Umbilical cord (tissue), 2 donors: Measurements from ENCODE around the gene CCDC43. TPM values are rescaled to one million over a fixed set of nuclear protein-coding genes. Genes with fewer than 3 reads are reported as not detected.
"Not testable (repeated sequence)": the region's sequence is repeated elsewhere in the genome, so short reads cannot be mapped to it uniquely, and the experiment has no call there.

Experiments
- DNase-seq: peaks from one replicate; pipeline ENCODE4 v3.0.0-alpha.2; 2015; ENCODE audit warnings: low spot score
- total RNA-seq: library from RNA; depleted of rRNA; stranded (reverse); fragments of >200 nt; gene quantifications from one replicate; pipeline ENCODE4 v1.2.3, GENCODE V29; 2014; ENCODE audit warnings: low replicate concordance; ENCODE audit not compliant: insufficient read depth

CCDC43 gene
- total RNA-seq, 1 donor from 2014 or later, result 31.1 TPM

DNA sequence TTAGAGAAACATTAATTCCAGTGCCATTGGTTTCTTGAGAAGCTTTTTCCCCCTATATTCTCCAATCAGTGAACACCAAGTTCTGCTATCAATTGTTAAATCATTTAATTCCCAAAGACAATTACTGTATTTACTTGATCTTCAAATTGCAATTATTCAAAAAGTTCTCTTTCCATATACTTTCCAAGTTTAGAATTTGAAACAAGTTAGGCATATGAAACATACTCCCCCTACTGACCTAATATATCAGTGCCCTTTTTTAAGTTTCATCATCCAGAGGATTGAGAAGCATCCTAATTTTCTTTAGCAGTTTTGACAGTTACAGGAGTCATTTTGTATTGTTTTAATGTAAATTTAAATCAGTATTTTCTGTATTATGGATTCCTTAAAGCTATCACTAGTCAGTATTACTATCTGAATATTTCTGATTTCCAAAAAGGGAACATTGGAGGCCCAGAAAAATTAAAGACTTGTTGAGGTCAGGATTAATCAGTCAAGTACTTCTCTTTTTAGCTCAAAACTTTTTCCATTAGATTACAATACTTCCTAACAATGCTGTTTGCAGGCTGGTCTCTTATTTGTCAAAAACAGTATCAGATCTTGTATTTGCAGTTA is 17.0 kb downstream of the CCDC43 start:
- DNase-seq, result peak; percentile 25

DNA sequence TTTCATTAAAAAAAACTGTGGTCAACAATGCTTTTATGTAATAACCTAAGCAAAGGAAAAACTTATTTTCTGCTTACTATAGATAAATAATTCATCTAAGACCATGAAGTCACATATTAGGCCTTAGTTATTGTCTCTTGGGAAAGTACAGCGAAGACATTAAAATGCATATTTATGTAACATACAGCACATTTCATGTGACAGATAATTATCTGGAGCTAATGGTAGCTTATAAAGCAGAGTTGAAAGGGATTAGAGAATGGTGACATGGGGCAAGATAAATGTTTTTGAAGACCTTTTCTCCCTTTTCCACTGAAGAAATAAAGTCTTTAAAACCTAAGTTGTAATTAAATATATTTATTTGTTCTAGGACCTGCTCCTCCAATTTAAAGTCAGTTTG is 23.6 kb downstream of the CCDC43 start:
- DNase-seq, result no peak

DNA sequence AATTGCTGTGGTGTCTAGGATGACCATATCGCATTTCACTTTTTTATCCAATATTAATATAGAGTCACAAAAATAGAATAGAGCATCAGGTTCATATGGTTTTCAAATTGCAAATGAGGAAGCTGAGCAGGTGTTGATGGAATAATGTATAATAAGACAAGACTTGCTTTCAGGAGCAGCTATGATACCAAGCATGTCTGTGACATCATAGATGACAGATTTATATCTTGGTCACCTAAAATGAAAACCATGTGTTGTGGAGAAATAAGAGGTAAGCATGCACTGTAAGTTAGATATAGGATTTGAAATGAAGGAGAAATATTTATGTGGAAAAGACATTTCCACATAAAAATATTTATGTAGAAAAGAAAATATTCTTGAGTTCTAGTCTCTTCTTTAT is 24.7 kb downstream of the CCDC43 start:
- no peak for DNase-seq

DNA sequence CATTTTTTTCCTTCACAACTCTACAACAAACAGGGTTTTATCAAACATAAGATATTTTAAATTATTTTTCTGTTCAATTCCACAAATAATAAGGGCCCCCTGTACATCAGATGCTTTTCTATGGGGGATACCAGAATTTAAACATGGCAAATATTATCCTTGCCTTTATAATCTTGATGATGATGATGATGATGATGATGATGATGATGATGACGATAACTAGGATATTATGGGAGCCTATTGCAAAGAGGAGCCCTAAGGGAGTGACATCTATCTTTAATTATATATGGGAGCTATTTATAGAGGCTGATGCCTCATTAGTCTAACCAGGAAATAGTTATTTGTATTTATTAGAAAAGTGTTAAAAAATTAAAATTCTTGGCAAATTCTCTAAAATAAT is 26.5 kb downstream of the CCDC43 start:
- no peak for DNase-seq

DNA sequence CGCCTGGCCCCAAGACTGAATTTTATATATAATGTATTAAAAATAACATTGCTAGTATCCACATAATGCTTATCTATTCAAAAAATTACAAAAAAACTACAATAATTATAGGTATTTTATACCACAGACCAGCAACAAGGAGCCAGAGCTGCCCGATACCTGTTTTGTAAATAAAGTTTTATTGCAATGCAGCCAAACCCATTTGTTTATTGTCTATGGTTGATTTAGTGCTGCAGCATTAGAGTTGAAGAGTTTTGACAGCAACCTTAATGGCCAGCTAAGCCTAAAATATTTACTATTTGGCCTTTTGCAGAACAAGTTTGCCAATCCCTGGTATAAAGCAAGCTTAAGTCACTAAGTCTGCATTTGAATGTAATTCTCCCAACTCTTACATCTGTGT is 27.7 kb downstream of the CCDC43 start:
- no peak for DNase-seq

DNA sequence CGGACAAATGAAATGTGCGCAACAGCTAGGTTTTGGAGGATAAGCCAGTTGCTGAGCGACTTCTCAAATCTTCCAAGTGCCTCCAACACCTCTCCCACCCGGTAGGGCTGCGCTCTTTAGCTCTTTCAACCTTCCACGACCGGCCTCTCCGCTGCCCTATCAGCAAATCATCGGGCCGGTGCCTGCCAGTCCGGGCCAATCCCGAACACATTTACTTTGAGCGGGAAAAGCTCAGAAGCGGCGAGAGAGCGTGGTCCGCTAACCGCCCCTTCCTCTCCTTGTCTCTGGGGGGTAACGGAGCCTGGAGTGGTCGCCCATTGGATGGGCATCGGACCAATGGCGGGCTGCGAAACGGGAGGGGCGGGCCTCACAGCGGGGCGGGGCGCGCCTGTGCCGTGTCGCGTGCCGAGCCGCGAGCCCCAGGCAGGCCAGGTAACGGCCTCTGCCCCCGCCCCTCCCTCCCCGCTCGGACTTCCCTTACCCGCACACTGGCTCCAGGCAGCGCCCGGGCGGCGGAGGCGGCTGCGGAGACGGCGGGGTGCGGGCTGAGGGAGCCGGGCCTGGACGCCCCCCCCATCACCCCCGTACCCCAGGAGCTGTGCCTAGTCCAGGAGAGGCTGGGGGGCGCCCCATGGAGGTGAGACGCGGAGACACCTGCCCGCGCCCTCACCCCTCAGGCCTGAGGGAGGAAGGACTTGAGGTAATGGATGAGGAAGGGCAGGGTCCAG is 33.4 kb downstream of the CCDC43 start, which contains the start of gene MEIOC:
TSS of gene MEIOC (plus strand) at position 486 of the 728 bp plus-strand sequence. CDS start at position 632, 146 bp downstream.
- no peak for DNase-seq

DNA sequence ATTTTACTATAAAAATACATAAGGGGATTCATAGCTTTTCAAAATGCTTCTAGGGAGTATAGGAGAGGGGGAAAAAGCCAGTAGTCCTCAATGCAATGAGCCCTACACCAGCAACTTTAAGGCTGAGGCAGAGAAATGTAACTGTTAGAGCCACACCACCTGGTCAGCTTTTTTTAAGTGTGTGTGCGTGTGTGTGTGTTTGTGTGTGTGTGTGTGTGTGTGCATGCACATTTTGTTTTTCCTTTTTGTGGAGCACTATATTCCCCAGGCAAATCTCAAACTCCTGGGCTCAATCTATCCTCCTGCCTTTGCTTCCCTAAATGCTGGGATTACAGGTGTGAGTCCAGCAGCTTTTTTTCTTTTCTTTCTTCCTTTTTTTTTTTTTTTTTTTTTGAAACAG is 35.6 kb downstream of the CCDC43 start:
- no peak for DNase-seq

DNA sequence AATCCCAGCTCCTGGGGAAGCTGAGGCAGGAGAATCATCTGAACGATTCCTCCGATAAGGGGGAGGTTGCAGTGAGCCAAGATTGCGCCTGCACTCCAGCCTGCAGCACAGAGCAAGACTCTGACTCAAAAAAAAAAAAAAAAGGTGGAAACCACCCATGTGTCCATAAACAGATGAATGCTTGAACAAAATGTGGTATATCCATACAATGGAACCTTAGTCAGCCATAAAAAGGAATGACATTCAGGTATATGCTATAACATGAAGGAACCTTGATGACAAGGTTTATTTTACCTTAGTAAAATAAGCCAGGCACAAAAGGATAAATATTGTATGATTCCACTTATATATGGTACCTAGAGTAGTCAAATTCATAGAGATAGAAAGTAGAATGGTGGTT is 36.2 kb downstream of the CCDC43 start:
- no peak for DNase-seq

DNA sequence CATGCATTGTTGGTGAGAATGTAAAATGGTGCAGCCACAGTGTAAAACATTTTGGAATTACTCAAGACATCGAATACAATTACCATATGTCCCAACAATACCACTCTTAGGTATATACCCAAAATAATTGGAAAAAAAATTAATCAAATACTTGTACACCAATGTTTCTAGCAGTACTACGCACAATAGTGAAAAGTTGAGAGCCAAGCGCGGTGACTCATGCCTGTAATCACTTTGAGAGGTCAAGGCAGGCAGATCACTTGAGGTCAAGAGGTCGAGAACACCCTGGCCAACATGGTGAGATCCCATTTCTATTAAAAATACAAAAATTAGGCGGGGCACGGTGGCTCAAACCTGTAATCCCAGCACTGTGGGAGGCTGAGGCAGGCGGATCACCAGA is 36.8 kb downstream of the CCDC43 start:
- no peak for DNase-seq

DNA sequence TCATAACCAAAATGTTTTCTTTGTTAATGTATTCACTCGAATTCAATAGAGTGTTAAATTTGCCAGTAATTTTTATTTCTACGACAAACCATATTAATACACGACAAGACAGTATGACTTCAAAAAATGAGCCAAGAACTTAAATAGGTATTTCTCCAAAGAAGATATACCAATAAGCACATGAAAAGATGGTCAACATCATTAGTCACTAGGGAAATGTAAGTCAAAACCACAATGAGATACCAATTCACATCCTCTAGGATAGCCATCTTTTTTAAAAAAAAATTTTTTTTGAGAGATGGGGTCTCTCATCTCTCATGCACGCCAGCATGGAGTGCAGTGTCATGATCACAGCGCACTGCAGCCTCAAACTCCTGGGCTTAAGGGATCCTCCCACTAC is 38.3 kb downstream of the CCDC43 start:
- no peak for DNase-seq

DNA sequence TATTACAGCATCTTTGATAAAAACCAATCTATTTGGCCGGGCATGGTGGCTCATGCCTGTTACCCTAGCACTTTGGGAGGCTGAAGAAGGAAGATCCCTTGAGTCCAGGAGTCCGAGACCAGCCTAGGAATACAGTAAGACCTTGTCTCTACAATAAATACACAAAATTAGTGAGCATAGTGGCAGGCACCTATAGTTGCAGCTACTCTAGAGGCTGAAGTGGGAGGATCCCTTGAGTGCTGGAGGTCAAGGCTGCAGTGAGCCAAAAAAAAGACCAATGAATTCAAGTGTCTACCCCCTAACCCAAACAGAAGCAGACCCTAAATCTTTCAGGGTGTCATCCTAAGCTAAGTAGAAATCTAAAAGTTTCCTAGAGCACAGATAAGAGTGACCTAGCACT is 40.6 kb downstream of the CCDC43 start:
- no peak for DNase-seq

DNA sequence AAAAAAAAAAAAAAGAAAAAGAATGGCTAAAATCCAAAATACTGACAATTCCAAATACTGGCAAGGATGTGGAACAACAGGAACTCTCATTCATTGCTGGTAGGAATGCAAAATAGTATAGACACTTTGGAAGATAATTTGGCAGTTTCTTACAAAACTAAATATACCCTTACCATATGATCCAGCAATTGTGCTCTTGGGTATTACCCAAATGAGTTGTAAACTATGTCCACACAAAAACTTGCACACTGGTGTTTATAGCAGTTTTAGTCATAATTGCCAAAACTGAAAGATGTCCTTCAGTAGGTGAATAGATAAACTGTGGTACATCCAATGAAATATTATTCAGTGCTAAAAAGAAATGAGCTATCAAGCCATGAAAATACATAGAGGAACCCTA is 41.8 kb downstream of the CCDC43 start:
- DNase-seq, result no peak

DNA sequence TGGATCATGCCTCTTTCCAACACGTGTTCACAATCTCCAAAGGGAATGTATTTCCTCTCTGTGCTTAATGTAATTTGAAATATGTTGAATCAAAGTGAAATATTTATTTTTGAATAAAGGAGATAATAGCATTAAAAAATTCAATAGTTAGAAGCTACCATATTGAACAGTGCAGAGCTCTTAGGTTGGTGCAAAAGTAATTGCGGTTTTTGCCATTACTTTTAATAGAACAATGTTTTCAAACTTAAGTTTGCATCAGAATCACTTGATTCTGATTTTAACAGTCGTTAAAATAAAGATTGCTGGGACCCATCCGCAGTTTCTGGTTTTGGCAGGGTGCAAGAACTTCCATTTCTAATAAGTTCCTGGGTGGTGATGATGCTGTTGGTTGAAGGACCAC is 43.3 kb downstream of the CCDC43 start:
- no peak for DNase-seq

DNA sequence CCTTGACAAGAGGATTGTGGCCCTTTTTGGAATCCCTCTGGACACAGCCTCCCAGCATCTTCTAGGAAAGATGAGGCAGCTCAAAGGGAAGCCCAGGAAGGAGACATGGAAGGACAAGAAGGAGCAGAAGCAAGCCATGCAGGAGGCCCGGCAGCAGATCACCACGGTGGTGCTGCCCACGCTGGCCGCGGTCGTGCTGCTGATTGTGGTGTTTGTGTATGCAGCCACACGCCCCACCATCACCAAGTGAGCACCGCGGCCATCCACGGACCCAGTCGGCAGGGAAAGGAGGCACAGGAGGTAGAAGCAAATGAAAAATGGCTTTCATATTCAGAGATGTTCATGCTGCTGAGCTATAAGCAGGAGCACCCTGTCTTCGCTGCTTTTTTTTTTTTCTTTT is 44.2 kb downstream of the CCDC43 start:
- no peak for DNase-seq

DNA sequence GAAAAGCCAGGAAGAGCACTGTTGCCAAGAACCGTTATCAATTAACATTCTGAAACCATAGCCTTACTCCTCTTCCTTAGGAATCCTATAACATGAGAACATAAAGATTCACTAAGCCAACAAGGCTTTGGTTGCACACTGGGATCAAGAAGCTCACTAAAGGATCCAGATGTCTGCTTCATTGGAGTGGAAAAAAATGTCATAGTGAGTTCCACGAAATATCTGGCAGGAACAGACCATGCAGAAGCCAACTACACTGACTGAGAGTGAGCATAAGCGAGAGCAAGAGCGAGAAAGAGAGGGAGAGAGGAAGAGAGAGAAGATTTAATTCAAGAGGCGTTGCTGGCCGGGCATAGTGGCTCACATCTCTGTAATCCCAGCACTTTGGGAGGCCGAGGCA is 46.7 kb downstream of the CCDC43 start:
- peak; percentile 86 for DNase-seq

DNA sequence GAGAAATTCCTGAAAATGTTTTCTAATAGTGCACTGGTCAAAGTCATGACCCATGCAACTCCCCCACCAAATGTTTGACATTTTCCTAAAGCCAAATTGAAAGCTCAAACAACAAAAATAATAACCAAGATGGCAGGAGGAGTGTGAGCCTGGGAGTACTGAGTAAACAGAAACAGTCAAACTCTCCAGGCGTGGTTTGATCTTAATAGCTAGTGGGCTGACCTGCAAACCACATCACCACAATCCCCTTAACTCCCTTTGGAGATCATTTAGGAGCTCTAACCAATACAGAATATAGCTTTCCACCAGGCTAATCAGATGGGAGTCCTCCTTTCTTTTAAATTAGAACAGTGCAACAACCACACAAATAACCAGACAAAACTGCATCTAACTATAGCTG is 52.5 kb downstream of the CCDC43 start:
- no peak for DNase-seq

DNA sequence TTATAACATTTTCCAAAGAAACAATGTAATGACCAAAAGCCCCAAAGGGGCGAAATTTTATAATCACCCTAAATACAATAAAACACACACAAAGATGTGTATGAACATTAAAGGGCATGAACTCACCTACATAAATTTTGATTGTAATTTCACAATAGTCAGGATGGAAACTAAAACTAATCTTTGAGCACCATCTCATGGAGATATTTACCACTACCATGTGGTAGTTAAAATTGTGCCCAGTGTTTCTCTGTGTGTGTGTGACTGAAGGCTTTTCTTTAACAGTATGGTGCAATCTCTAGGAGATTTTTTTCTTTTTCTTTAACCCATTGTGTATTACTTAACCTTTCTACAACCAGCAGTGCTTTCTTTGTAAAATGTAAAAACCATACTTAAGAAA is 53.0 kb downstream of the CCDC43 start:
- DNase-seq, result peak; percentile 69

DNA sequence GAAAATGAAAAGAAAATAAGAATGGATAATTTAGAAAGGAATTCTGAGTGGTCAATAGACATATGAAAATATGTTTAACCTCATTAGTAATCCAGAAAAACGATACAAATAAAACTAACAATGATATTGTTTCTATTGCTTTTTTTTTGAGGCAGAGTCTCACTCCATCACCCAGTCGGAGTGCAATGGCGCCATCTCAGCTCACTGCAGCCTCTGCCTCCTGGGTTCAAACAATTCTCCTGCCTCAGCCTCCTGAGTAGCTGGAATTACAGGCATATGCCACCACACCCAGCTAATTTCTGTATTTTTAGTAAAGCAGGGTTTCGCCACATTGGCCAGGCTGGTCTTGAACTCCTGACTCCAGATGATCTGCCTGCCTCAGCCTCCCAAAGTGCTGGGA is 55.2 kb downstream of the CCDC43 start:
- DNase-seq, result not testable (repeated sequence)

DNA sequence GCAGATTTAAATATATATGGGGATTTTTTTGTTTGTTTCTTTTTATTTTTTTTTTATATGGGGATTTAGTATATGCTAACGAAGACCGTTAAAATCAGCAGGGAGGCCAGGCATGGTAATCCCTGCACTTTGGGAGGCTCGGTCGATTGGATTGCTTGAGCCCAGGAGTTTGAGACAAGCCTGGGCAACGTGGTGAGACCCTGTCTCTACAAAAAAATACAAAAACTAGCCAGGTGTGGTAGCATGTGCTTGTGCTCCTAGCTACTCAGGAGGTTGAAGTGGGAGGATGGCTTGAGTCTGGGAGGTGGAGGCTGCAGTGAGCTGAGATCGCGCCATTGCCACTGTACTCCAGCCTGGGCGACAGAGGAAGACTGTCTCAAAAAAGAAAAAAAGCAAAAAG is 55.6 kb downstream of the CCDC43 start:
- no peak for DNase-seq

DNA sequence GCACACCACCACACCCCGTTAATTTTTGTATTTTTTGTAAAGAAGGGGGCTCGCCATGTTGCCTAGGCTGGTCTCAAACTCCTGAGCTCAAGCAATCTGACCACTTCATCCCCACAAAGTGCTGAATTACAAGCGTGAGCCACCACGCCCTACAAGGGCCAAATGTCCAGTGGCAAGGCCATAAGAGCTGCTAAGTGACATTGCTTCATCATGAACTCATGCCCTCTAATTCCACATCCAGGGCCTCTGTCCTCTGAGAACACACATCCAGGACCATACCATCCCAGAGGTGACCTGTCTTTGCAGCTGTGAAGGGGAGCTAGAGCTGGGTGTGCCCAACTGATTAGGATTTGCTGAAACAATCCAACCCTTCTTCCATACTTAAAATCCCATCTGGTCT is 58.9 kb downstream of the CCDC43 start:
- DNase-seq, result peak; percentile 11

DNA sequence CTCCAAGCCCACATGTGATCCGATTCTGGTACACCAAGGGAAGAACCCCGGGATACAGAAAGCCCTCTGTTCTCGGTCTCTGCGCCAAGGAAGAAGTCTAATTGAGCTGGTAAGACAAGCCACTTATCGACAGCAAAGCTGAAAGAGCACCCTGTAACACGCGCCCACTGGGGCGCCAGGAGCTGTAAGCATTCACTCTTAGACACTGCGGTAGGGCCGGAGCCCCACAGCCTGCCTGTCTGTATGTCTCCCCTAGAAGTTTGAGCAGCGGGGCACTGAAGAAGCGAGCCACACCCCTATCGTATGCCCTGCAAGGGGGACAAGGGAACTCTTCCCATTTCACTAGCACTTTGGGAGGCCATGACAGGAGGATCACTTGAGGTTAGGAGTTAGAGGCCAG is 60.3 kb downstream of the CCDC43 start:
- DNase-seq, result no peak

DNA sequence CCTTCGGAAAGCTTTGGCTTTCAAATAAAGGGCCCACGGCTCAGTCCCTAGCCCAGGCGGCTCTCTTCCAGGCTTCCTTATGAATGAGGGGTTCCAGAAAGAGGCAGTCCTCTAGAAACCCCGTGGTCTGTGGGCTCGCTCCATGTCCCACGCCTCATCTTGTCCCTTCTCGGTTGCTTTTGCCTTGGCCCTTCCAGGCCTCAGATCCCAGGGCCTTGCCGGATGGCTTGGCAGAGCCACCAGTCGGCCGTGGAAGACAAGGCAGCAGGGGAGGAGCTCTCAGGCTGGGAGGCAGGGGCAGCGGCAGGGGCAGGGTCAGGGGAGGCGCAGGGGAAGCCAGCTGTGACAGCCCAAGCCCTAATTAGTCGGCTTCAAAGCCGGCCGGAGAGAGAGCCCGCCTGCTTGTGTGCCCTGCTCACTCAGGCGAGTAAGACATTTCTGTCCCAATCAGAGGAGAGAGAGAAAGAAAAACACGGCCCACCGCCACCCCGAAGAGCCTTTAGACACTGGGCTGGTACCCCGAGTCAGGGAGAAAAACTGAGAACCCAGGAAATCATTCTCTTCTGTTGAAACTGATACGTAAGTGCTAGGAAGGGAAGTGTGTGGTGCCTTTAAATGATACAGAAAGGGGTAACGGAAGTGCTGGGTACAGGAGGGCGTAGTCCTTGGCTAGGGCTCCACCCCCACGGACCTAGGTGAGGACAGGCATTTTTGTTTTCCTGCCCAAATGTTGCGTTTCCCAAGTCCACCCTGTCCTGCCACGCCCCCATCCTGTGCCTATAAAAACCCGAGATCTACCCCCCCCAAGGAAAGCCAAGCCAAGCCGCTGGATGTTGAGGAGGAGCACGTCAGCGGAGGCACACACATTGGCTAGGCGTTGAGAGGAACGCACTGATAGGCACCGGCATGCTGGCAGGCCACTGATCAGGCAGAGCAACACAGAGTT is 61.1 kb downstream of the CCDC43 start:
- peak; percentile 92 for DNase-seq
